Spleen (tissue), 7 donors: ENCODE results near the gene HDDC2.

Experiments used
- POLR2A ChIP-seq, 3 donors: fragments of 450-650 bp; IDR thresholded peaks; one replicate each; pipeline ENCODE4 v1.5.1; 2017; ENCODE audit warnings: antibody characterized with exemption in 3 of 3, mild to moderate bottlenecking in 1 of 3
- TF ChIP-seq, protein P1 (sequence below), 11 experiments: fragments of 200-600 bp in 7 of 11; fragments of 450-650 bp in 4 of 11; sonication (generic) in 4 of 11; IDR thresholded peaks in 8 of 11; conservative IDR thresholded peaks in 3 of 11; 1 replicate in 7 of 11; 2 replicates in 4 of 11; pipeline versions ENCODE4 v1.4.0 to v1.8.0; 2016 to 2021; ENCODE audit warnings: antibody characterized with exemption in 11 of 11, inconsistent platforms in 4 of 11, mild to moderate bottlenecking in 1 of 11
- donor health status: DM: no; HTN: no; CAD: no; lungs with moderate emphysema.
- donor health status: DM: no; HTN: no; CAD: no.
- donor health status: DM: no; HTN: no; CAD: no.

DNA sequence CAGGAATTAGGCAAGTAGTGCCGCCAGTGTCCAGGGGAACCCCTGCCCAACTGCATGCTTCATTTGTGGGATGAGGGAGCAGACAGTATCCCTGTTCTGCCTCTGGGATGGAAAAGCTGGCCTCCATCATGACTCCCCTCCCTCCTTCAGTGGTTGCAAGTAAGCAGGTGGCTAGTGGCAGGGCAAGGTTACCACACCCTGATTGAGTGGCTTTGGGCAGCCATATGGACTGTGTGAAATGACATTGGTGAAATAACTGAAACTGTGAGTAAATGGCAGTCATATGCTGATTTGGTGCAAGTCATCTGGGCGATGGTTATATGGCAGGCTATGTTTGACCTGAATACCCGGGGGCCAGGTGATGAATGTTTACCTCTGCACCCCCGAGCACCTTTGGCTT is 33.0 kb downstream of the HDDC2 start:
- TF ChIP-seq, protein P1, sequence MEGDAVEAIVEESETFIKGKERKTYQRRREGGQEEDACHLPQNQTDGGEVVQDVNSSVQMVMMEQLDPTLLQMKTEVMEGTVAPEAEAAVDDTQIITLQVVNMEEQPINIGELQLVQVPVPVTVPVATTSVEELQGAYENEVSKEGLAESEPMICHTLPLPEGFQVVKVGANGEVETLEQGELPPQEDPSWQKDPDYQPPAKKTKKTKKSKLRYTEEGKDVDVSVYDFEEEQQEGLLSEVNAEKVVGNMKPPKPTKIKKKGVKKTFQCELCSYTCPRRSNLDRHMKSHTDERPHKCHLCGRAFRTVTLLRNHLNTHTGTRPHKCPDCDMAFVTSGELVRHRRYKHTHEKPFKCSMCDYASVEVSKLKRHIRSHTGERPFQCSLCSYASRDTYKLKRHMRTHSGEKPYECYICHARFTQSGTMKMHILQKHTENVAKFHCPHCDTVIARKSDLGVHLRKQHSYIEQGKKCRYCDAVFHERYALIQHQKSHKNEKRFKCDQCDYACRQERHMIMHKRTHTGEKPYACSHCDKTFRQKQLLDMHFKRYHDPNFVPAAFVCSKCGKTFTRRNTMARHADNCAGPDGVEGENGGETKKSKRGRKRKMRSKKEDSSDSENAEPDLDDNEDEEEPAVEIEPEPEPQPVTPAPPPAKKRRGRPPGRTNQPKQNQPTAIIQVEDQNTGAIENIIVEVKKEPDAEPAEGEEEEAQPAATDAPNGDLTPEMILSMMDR (IDR thresholded peaks at IDR 0.05 in 8 of 11, conservative IDR thresholded peaks at IDR 0.05 in 3 of 11) = no peak
- TF ChIP-seq POLR2A (IDR thresholded peaks at IDR 0.05) = no peak
